HG02571 (cell line): ENCODE results near the gene HHAT.

Experiments used
- ATAC-seq: cut with Tn5 transposase; IDR thresholded peaks from one replicate; pipeline ENCODE4 v1.9.1; 2021; ENCODE audit warnings: mild to moderate bottlenecking, moderate library complexity; ENCODE audit not compliant: unreplicated experiment

HHAT gene

GRCh38 chr1:210313046-210313595 is 15.6 kb upstream of the HHAT start:
- ATAC-seq = no peak

DNA sequence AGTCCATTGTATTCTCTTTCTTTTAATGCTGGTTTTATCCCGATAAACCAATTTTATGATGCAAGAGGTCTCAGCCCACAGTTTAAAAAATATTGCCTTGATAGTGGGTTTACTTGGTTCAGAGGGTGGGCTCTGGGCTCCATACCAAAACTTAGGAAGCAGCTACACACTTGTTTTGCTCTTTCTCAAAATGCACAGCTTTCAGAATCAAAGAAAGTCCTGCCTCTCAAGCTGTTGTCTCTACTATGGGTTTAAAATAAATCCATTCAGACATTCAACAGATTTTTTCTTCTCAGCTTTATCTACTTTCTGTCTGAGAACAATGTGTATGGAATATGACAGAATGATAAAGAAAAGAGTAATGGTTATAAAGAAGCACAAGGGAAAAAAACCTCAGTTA is 14.8 kb upstream of the HHAT start:
- no peak for ATAC-seq

DNA sequence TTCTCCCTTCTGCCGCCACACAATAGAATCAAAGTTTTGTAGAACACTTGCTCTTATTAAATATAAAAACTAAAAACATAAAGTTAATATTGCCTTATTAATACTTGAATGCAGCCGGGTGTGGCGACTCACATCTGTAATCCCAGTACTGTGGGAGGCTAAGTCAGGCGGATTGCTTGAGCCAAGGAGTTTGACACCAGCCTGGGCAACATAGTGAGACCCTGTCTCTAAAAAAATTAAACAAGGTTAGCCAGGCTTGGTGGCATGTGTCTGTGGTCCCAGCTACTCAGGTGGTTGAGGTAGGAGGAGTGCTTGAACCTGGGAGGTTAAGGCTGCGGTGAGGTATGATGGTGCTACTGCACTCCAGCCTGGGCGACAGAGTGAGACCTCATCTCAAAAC is 13.2 kb upstream of the HHAT start:
- no peak for ATAC-seq

GRCh38 chr1:210321131-210321530 is 7.6 kb upstream of the HHAT start:
- ATAC-seq = no peak

DNA sequence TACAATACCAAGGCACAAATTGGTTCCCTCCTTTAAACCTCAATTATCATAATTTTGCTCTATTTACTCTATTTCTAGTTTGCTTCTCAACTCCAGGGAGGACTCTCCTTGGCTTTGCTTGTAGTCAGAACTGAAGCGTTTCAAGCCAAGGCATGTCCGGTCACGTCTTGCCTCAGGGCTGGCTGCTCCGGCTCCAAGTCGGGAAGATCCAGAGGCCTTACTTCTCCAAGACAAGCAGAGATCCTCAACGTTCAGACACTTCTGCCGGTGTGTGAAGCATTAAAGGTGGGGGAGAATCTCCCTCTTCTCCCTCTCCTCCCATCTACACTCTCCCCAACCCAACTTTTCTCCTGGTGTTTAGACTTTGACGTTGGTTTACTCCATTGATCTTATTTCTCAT is 7.2 kb upstream of the HHAT start:
- no peak for ATAC-seq

- ATAC-seq = no peak
Measured at GRCh38 chr1:210323957-210324356, 4.7 kb upstream of the HHAT start.

DNA sequence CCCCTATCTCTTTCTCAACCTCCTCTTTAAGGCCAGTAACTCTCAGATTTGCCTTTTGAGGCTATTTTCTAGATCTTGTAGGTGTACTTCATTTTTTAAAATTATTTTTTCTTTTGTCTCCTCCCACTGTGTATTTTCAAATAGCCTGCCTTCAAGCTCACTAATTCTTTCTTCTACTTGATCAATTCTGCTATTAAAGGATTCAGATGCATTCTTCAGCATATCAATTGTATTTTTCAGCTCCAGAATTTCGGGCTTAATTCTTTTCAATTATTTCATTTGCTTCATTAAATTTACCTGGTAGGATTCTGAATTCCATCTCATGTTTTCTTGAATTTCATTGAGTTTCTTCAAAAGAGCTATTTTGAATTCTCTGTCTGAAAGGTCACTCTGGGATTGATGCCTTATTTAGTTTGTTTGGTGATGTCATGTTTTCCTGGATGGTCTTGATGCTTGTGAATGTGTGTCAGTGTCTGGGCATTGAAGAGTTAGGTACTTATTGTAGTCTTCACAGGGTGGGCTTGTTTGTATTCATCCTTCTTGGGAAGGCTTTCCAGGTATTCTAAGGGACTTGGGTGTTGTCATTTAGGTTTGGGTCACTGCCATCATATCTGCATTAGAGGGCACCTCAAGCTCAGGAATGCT is 3.6 kb upstream of the HHAT start:
- ATAC-seq = no peak

GRCh38 chr1:210328032-210328745 is 513 bp upstream of the HHAT start:
- ATAC-seq = no peak

GRCh38 chr1:210330279-210330866 is 1.7 kb downstream of the HHAT start:
- no peak for ATAC-seq

DNA sequence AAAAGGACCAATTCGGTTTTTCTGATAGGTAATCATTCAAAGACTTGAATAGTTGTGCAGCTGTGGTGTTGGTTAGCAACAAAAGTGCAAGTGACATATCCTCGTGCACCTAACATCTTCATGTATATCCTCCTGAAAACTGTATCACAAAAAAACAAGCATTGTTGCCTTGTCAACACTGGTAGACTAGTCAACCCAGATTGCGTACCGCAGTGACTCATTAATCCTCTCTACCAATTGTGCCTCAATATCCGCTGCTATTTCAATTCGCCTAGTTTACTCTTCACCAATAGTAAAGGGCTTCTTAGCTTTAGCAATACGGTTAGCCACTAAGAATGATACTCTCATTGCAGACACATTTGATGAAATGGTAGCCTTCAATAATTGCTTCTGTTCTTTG is 3.5 kb downstream of the HHAT start:
- ATAC-seq = no peak

DNA sequence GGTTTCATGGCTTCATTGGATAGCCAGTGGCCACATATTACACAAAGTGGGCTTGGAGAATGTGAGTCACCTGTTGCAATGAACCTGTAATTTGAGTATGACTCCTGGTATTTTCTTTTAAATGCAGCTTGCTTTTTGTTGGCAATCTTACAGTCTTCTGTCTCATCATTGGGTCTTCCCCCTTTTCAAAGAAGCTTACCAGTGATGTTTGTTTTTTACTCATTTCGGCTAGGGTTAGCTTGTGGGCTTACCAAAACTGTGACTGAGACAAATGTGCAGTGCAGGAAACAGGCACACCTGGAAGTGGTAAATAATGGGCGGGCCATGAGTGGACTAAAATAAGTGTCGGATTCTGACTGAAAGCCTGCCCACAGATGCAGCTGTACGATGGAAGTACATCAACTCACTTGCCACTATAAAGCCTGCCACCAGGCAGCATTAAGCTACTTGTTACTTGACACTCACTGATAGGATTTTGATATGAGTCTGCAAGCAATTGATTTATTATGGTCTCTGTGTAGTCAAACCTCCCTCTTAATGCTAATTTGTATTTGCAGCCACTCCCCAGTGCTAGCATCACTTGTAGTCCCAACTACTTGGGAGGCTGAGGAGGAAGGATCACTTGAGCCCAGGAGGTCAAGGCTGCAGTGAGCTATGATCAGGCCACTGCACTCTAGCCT is 4.2 kb downstream of the HHAT start:
- peak; percentile 82 for ATAC-seq

GRCh38 chr1:210335001-210335400 is 6.3 kb downstream of the HHAT start:
- ATAC-seq = no peak

DNA sequence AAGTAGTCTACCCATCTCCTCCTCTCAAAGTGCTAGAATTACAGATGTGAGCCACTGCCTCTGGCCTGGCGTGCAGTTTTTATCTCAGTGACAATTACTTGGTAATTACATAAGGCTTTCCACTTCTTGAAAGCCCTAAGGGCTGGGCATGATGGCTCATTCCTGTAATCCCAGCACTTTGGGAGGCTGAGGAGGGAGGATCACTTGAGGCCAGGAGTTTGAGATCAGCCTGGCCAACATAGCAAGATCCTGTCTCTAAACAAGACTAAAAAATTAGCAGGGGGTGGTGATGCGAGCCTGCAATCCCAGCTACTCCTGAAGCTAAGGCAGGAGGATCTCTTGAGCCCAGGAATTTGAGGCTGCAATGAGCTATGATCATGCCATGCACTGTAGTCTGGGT is 7.7 kb downstream of the HHAT start:
- no peak for ATAC-seq

GRCh38 chr1:210339500-210339899 is 10.8 kb downstream of the HHAT start:
- no peak for ATAC-seq

DNA sequence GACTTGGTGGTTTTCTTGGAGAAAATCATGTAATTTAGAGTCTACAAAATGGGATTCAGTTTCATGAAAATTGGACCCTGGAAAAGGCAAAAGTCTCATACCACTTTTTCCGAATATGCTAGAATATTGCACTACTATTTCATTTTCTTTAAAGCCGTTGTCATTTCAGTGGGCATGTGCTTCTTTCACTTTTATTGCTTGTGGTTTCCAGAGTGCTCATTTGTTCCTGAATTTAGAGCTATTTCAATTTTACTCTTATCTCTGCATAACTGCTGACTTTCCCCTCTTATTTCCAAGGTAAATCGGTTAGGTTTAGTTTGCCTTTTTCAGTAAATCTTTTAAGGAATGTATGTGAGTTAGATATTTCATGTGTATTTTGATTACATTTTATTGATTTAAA is 11.6 kb downstream of the HHAT start:
- no peak for ATAC-seq

DNA sequence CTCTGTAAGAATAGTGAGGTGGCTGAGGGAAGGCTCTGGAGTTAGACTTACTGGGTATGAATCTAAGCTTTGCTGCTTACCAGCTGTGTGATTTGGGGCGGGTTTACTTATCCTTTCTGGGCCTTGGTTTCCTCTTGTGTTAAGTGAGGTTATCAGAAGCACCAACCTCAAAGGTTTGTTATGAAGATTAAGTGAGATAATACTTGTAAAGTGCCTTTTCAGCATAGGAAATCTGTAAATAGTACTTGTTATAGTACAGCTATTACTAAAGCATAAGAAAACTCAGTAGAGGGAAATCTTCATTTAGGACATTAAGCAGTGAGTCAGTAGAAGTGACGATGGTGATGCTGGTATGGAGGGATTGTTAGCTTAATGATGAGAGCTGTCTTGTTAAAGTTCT is 12.1 kb downstream of the HHAT start:
- no peak for ATAC-seq

DNA sequence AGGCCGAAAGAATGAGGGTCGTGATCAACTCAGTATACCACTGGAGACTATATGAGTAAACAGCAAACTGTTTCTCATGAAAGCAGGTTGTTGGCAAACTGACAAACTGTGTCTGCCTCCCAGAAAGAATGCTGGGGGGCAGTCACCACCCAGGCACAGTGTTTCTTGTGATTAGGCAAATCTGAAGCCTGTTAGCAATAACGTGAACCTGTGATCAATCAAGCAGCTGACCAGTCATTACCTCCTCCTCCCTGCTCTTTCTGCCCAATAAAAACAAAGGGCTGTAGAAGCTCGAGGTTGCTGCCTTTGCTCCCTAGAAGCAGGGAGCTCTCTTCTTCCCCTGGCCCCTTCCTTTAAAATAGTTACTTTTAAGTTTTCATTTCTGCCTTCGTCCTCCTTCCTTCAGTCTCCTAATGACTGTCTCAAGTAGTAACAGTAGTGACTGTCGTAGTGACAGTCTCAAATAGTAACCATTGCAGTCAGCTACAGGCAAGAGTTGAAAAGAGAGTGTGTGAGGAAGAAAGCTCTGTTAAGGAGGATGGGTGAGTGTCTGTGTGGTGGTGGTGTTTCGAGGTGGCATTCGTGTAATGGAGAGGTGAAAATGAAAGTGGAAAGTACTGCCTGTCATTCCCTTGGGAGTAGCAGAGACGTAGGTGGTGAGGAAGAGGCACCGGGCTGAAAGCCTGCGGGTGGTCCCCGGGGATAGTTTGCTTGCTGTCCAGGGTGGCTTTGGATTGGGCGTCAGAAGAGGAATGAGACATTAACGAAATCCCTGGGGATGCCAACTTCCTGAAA is 14.5 kb downstream of the HHAT start:
- peak; percentile 52 for ATAC-seq

- ATAC-seq = no peak
Measured at GRCh38 chr1:210344706-210345105, 16.0 kb downstream of the HHAT start.

DNA sequence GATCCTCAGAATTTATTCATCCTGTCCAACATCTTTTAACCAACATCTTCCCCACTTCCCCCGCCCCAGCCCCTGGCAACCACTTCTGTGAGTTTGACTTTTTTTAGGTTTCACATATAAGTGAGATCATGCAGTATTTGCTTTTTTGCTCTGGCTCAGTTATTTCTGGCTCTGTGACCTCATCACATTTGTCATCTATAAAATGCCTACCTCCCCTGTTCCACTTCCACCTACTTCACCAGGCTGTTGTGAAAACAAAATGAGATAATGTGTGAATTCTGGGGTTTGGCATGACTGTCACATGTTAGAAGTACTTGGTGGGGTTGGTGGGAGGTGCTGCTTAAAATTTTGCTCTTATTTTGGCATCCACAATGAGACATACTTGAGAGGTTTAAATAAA is 18.4 kb downstream of the HHAT start:
- no peak for ATAC-seq

- no peak for ATAC-seq
Measured at GRCh38 chr1:210351496-210351895, 22.8 kb downstream of the HHAT start.

DNA sequence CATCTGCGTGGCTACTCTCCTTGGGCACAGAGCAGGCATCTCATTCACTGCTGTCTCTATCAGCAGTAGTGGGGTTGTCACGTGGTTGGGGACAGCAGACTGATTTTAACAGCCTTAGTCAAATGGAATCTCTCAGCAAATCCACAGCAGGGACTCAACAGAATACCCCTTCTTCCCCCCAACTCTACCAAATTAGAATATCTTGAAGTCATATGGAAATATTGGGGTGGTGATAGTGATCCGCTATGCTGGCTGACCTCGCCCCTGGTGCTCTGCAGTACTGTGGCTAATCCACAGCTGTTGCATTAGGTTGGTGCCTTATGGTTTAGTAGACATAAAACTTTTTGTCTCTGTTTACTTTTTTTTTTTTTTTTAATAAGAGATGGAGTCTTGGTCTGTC is 23.9 kb downstream of the HHAT start:
- no peak for ATAC-seq
